MG63 (cell line): ENCODE data around the gene DPP10. TPM values are rescaled to one million over a fixed set of nuclear protein-coding genes. Genes with fewer than 3 reads are reported as not detected.

Source experiments
- DNase-seq: peaks from one replicate; pipeline ENCODE4 v3.0.0-alpha.2; 2020
- H3K27me3 ChIP-seq: fragments of 250-450 bp; sonication (Bioruptor Pico); 2 replicates; pipeline ENCODE4 v1.5.1; 2020; ENCODE audit warnings: mild to moderate bottlenecking, moderate library complexity
- H3K36me3 ChIP-seq: fragments of 250-450 bp; sonication (Bioruptor Pico); 2 replicates; pipeline ENCODE4 v1.5.1; 2020; ENCODE audit warnings: mild to moderate bottlenecking, moderate library complexity
- H3K4me3 ChIP-seq: fragments of 250-450 bp; sonication (Bioruptor Pico); 2 replicates; pipeline ENCODE4 v1.5.1; 2020; ENCODE audit warnings: mild to moderate bottlenecking, moderate library complexity
- H3K9me3 ChIP-seq: fragments of 250-450 bp; sonication (Bioruptor Pico); 2 replicates; pipeline ENCODE4 v1.5.1; 2020; ENCODE audit warnings: mild to moderate bottlenecking, moderate library complexity
- total RNA-seq: library from RNA; depleted of rRNA; stranded (reverse); fragments of >200 nt; shearing (Covaris generic); gene quantifications from 2 replicates; pipeline ENCODE4 v1.2.3, GENCODE V29; 2014; ENCODE audit warnings: low replicate concordance

The DPP10 gene
- total RNA-seq, 1 experiment from 2014 or later: 6.4 TPM

DNA sequence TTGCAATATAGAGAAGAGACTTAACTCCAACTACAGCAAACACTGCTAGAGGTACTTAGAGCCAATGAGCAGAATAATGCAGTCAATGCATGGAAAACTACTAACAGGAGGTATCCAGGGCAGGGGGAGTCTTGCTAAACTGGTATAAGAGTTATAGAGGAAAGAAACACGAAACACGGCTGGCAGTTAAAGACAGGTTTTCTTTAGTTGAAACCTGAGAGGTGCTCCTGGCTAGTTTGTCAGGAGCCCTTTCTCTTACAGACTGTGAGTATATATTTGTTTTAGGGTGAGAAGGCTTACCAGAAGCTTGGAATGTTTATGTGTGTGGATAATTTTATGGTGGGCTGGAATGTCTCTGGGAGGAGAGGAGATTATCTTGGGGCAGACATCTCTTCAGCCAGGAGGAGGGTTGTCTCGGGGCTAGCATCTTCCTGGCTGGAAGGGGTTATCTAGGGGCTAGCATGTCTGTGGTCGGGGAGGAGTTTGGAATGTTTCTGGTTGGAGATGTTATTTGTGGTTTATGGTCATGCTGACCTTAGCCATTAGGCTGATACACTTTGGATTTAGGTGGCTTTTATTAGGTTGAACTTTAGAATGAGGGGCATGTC, 1048.8 kb downstream of the DPP10 start:
- H3K9me3 ChIP-seq: peaks cover 7% of the 10 kb centered on the region
- DNase-seq: no peak
- H3K27me3 ChIP-seq: no peaks in the 10 kb centered on the region
- no peak overlapping the region for H3K4me3 ChIP-seq
- H3K36me3 ChIP-seq: no peaks in the 10 kb centered on the region

DNA sequence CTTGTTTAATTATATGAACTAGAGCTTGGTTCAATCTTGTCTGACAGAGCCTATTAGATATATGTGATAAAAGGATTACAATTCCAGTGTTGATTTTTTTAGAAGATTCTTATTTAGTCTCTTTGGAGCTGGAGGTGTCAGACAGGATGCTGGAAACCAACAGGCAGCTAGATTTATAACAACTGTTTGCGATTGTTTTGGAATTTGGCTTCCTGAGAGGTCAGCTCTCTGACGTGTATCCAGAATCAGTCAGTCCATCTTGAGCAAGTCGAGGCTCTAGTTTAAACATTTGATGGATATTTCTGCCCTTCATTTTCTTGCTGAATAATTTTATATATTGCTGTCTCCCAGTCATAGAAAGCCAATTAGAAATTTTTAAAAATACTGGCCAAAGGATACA, 1062.9 kb downstream of the DPP10 start:
- Histone ChIP-seq H3K27me3 (no peaks in the 10 kb centered on the region), H3K36me3 (no peaks in the 10 kb centered on the region), H3K4me3 (no peak overlapping the region), H3K9me3 (no peaks in the 10 kb centered on the region)
- no peak for DNase-seq

DNA sequence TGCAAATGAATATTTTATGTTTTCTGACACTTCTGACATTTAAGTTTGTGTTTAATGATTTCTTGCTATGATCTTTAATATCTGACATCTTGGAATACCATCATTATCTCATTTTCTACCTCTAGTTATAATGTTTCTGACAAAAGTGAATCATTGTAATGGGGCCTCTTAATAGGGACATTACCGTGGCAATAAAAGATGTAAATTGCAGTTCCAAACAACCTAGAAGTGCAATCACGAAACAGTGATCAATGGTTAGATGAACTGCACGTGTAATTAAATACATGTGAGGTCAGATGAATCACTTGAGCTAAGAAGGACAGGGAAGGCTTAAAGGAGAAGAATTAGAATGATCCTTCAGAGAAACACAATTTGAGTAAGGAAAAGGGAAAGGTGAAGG, 1078.3 kb downstream of the DPP10 start:
- no peak for DNase-seq
- Histone ChIP-seq H3K9me3 (no peaks in the 10 kb centered on the region), H3K4me3 (no peak overlapping the region), H3K36me3 (no peaks in the 10 kb centered on the region), H3K27me3 (no peaks in the 10 kb centered on the region)

DNA sequence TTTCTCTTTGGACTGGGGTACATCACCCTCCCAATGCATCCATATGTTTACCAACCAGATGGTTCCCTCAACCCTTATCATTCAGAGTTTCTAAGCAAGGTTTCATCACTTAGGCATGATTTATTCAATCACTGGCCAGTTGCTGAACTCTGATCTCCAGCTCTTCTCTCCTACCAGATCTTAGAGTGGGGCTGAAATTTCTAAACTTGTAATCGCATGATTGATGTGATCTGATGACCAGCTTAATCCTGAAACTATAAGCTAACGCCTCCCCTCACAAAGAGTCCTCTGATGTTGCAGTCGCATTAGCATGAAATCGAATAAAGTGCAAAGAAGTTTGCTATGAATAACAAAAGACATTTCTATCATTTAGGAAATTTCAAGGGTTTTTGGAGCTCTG, 1082.0 kb downstream of the DPP10 start:
- no peak for DNase-seq
- no peaks in the 10 kb centered on the region for H3K27me3 ChIP-seq
- no peak overlapping the region for H3K4me3 ChIP-seq
- H3K9me3 ChIP-seq: no peaks in the 10 kb centered on the region
- no peaks in the 10 kb centered on the region for H3K36me3 ChIP-seq

DNA sequence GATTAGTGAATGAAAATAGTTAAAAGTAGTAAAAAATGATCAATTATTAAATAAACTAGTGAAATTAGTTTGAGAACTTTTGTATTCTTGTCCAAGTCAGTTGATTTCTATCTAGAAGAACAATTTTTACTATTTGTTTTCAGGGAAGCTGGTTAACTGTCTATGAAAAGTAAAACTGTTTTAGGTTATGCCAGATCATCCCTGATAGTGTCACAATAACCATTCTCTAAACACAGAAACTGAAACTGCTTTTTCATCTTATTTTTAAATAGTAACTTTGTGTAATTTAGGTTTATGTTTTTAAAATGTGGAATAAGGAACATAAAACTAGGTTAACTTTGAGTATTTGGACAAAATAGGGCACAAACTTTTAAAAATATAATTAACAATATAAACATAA, 1087.2 kb downstream of the DPP10 start:
- Histone ChIP-seq H3K4me3 (no peak overlapping the region), H3K9me3 (no peaks in the 10 kb centered on the region)

DNA sequence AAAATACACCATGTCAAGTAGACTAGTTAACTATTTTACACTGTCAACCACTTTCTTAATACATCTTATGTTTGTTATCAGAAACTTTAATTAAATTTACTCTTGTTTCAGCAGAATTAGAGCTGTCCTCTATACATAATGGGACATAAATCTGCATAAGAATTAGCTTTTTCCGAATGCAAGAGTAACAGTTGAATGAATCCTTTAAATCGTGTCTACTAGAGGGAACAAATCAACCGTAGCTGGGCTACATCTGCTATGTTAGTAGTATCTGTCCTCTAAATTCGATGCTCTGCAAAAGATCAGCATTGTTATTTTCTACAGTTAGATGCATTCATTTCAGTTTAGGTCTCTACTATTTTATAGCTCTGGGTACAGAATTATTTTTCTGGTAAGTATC, 1090.6 kb downstream of the DPP10 start:
- no peaks in the 10 kb centered on the region for H3K36me3 ChIP-seq
- no peak overlapping the region for H3K4me3 ChIP-seq
- H3K9me3 ChIP-seq: no peaks in the 10 kb centered on the region
- no peak for DNase-seq
- no peaks in the 10 kb centered on the region for H3K27me3 ChIP-seq

More for the DNA sequence above, 1087.2 kb downstream of the DPP10 start:
- H3K27me3 ChIP-seq: no peaks in the 10 kb centered on the region
- H3K36me3 ChIP-seq: no peaks in the 10 kb centered on the region
- no peak for DNase-seq

DNA sequence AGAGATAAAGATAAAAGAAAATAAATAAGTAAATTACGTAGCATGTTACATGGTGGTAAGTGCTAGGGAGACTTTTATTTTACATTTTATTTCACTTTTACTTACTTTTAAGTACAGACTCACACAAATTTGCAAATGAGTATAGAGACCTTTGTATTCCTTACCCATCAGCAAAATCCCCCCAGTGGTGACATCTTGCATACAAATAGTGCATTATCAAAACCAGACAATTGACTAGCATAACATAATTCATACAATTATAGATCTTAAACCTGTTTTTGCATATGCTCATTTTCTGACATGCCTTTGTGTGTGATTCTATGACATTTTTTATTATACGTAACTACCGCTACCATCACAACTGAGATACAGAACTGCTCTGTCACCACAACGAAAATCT, 1099.4 kb downstream of the DPP10 start:
- Histone ChIP-seq H3K27me3 (no peaks in the 10 kb centered on the region), H3K9me3 (no peaks in the 10 kb centered on the region; the same call in 1 of the 2 replicates), H3K36me3 (no peaks in the 10 kb centered on the region), H3K4me3 (no peak overlapping the region)
- DNase-seq: no peak

DNA sequence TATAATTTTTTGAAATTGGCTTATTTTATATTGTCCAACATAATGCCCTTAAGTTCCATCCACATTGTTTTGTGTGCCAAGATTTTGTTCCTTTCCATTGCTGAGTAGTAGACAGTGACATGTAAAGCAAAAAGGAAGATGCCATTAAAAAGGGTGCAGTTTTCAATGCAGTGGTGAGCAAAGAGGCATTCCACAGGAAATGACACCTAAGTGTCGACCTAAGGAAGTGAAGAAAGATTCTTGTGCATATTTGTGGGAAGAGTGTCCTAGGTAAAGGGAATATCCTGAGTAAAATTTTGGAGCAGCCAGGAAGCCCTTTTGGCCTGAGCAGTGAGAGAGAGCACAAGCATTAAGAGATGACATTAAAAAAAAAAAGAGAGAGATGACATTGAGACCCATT, 1099.9 kb downstream of the DPP10 start:
- no peaks in the 10 kb centered on the region; the same call in 1 of the 2 replicates for H3K9me3 ChIP-seq
- H3K4me3 ChIP-seq: no peak overlapping the region
- no peaks in the 10 kb centered on the region for H3K36me3 ChIP-seq
- no peaks in the 10 kb centered on the region for H3K27me3 ChIP-seq
- DNase-seq: no peak

DNA sequence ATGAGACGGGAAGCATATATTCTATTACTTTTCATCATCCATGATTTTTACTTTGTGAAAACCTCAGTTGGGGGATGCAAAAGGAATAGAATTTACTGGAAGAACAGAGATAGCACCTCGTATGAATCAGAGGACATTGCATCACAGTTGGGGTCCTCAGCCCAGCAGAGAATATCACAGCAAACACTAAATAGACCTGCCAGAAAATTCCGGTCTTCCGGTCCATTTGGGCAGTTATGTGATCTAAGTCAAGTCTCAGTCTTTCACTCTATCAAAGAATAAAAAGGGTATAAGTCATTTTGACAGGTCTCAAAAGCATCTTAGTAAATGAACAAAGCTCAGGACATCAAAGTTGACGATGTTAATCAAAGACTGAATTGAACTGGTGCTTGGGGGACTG, 1100.6 kb downstream of the DPP10 start:
- no peak for DNase-seq
- Histone ChIP-seq H3K27me3 (no peaks in the 10 kb centered on the region), H3K4me3 (no peak overlapping the region), H3K36me3 (no peaks in the 10 kb centered on the region), H3K9me3 (no peaks in the 10 kb centered on the region; the same call in 1 of the 2 replicates)

DNA sequence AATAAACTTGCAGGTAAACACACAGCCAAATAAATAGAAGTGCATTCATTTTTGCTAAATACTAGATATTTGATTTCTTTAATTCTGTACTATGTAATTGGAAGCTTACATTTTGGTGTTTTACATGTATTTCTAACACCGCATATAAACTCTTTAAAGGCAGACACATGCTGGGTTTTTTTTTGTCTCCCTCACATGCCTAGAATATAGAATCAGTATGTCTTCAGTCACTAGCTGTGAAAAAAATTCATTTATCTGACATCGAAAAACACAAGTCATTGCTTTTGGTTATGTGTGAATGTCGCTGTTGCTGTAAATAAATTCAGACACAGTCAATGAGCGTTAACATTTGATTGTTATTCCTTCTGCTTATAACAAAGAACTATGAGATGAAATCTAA, 1101.0 kb downstream of the DPP10 start:
- Histone ChIP-seq H3K4me3 (no peak overlapping the region), H3K9me3 (no peaks in the 10 kb centered on the region; the same call in 1 of the 2 replicates), H3K36me3 (no peaks in the 10 kb centered on the region), H3K27me3 (no peaks in the 10 kb centered on the region)
- no peak for DNase-seq

DNA sequence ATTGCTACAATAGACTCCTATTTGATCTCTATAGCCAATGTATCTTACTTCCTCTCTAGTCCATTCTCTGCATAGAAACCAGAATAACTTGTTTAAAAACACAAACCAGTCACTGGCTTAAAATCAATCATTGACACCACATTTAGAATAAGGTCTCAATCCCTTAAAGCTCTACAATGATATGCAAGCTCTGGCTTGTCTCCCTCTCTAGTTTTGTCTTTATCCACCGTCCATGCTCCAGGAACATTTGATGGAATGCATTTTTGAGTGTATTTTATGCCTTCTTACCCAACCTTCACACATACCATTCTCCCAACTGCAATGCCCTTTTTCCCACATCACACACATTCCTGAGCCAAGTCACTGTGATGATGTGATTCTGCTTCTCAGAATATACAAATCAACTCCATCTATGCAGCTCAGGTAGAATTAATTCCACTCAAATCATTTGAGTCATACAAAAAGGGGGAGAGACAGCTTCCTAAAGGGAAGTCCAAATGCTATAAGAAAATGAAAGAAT, 1107.2 kb downstream of the DPP10 start:
- Histone ChIP-seq H3K4me3 (no peak overlapping the region), H3K27me3 (no peaks in the 10 kb centered on the region), H3K9me3 (no peaks in the 10 kb centered on the region), H3K36me3 (no peaks in the 10 kb centered on the region)
- no peak for DNase-seq

DNA sequence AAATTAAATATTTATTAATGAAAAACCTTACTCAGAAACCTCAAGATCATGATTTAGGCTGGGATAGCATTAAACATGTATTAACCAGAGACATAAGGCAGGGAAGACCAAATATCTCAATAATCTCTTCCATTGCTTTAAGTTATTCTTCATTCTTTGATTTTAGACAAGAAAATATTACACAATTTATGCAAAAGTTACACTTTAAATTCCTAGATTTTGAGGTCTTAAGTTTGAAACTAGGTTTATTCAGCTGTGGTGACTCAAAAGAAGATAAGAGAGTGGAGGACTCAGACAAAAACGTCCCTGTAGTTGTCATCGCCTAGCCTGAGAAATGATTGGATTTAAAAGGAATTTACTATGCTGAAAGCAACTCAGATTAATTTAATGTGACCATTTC, 1110.3 kb downstream of the DPP10 start:
- no peak for DNase-seq
- no peaks in the 10 kb centered on the region for H3K9me3 ChIP-seq
- H3K4me3 ChIP-seq: no peak overlapping the region
- H3K36me3 ChIP-seq: no peaks in the 10 kb centered on the region
- no peaks in the 10 kb centered on the region for H3K27me3 ChIP-seq

DNA sequence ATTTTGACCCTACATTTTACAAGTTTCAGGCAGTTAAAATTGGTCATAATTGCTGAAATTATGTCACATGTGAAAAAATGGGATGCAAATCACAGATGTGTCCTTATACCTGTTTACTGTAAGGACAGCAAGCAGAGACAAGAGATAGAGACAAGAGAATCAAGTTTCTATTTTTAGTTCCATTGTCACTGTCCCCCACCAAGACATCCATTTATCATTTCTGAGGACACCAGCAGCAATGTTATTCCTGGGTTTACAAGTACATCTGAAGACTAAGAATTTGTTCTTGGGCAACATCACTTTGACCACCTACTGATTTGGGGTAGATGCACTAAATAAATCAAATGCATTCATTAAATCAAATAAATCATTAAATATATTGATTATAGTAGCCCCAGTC, 1111.7 kb downstream of the DPP10 start:
- H3K4me3 ChIP-seq: no peak overlapping the region
- no peaks in the 10 kb centered on the region for H3K27me3 ChIP-seq
- H3K36me3 ChIP-seq: no peaks in the 10 kb centered on the region
- no peak for DNase-seq
- H3K9me3 ChIP-seq: no peaks in the 10 kb centered on the region

DNA sequence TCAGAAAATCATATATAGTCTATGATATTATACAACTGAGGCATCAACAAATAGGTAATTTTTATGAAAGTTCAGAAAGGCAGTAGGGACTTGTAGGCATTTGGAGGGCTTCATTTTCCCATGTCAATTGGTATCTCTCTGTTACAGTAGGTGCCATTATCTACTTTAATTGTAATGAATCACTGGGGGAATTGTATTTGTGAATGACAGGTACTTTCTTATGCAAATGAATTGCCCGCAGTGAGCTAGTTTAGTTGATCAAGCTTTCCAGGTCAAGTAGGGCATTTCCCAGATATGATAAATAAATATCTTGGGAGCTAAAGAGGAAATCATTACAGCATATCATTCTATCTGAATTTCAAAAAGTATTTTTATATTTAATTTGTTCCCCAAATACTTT, 1116.3 kb downstream of the DPP10 start:
- no peak overlapping the region for H3K4me3 ChIP-seq
- H3K36me3 ChIP-seq: no peaks in the 10 kb centered on the region
- no peaks in the 10 kb centered on the region for H3K27me3 ChIP-seq
- DNase-seq: no peak
- no peaks in the 10 kb centered on the region for H3K9me3 ChIP-seq

DNA sequence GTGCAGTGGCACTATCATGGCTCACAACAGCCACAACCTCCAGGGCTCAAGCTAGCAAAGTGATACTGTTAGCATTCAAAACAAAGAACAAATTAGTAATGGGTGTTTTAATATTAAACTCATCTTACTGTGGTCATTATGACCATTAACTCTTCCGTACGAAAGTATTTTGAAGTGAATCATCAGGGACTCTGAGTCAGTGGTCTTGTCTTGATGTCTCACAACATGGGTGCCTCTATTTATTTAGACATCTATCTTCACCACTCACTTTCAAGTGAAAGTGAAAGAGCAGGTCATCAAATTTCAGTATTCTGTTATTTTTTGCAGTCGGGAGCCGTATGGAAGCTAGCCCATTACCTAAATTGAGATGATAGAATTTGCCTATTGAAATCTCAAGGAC, 1118.2 kb downstream of the DPP10 start:
- Histone ChIP-seq H3K27me3 (no peaks in the 10 kb centered on the region), H3K9me3 (no peaks in the 10 kb centered on the region), H3K4me3 (no peak overlapping the region), H3K36me3 (no peaks in the 10 kb centered on the region)
- DNase-seq: no peak

DNA sequence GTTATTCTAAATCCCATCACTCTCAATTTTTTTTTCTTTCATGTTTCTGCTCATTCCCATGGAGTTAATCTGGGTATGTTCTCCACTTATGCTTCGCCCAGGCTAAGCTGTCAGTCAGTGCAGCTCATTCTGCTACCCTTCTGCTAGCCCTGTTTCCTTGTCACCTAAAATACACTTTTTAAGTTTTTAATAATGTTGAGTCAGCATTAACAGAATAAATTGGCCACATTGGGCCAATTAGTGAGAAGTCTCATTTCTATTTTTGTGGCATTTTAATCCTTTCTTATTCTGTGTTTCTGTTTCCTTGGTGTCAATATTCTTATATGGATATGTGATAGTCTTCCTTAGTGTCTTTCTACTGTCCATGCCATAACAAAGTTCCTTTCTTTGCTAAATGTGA, 1126.2 kb downstream of the DPP10 start:
- no peaks in the 10 kb centered on the region for H3K9me3 ChIP-seq

DNA sequence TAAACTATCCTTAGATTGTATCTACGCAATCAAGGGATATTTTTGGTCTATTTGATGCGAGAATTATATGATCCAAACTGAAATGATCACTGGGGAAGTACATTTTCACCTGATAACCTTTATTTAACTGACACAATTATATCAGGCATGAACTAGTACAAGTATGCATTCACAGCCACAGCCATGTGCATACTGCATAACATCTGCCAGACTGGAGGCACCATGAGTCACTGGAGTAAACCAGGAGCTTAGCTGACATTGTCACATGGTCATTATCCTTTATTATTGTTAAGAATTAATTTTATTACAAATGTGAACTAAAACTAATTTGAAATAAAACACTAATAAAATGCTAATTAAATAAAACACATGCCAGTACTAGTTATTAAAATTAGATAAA, 1127.1 kb downstream of the DPP10 start:
- no peak overlapping the region for H3K4me3 ChIP-seq
- H3K36me3 ChIP-seq: no peaks in the 10 kb centered on the region
- DNase-seq: peak; percentile 39
- H3K9me3 ChIP-seq: no peaks in the 10 kb centered on the region
- H3K27me3 ChIP-seq: no peaks in the 10 kb centered on the region

More for the DNA sequence above, 1126.2 kb downstream of the DPP10 start:
- no peak overlapping the region for H3K4me3 ChIP-seq
- no peaks in the 10 kb centered on the region for H3K36me3 ChIP-seq
- no peaks in the 10 kb centered on the region for H3K27me3 ChIP-seq
- no peak for DNase-seq

DNA sequence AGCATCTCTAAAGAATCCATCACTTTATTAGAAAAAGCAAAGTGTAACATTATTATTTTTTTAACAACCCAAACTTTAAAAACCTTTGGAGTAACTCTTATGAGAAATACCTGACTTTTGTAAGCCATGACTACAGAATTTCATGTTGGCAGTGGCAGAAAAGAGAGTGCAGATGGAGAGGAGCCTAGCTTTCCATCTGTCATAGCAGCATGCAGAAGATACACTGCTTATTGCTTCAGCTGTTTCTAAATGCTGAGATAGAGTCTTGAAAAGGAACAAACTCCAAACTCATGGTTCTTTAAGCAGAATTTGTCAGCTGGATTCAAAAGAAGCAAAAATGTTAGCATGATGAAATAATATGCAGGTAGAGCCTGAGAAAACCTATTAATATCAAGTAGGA, 1130.3 kb downstream of the DPP10 start:
- Histone ChIP-seq H3K27me3 (no peaks in the 10 kb centered on the region), H3K36me3 (no peaks in the 10 kb centered on the region), H3K9me3 (no peaks in the 10 kb centered on the region), H3K4me3 (no peak overlapping the region)
- DNase-seq: no peak

DNA sequence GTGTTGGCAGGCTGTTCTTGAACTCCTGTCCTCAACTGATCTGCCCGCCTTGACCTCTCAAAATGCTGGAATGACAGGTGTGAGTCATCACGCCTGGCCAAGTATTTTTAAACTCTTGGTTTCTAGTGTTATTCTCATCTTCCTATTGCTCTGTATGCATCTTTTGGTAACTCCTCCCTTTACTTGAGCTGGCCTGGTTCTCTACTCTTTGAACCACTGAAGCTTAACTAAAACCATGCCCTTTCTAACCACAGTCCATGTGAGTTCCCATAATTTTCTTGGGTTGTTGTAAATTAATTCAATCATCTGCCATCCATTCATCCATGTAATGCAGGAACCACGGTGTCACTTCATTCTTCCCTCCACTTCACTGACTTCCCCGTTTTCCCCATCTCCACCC, 1131.3 kb downstream of the DPP10 start:
- H3K36me3 ChIP-seq: no peaks in the 10 kb centered on the region
- no peaks in the 10 kb centered on the region for H3K9me3 ChIP-seq
- no peaks in the 10 kb centered on the region for H3K27me3 ChIP-seq
- no peak overlapping the region for H3K4me3 ChIP-seq
- no peak for DNase-seq
